CD1c-positive myeloid dendritic cell (primary cell): ENCODE measurements around the gene SLC22A3.
"Not testable (repeated sequence)": the region's sequence is repeated elsewhere in the genome, so short reads cannot be mapped to it uniquely, and the experiment has no call there.

Experiments
- DNase-seq: peaks from one replicate; pipeline ENCODE4 v3.0.0-alpha.2; 2016; ENCODE audit errors: extremely low spot score

The SLC22A3 gene

GRCh38 chr6:160348223-160349019 is at the start of gene SLC22A3:
TSS of gene SLC22A3 (plus strand) at chr6:160348378. CDS start at chr6:160348420, 42 bp downstream.
- no peak for DNase-seq

GRCh38 chr6:160299559-160299958 is 48.6 kb upstream of the SLC22A3 start:
- no peak for DNase-seq

GRCh38 chr6:160300076-160300695 is 48.0 kb upstream of the SLC22A3 start:
- DNase-seq, result no peak

GRCh38 chr6:160301339-160301738 is 46.8 kb upstream of the SLC22A3 start:
- DNase-seq, result no peak

GRCh38 chr6:160302431-160303082 is 45.6 kb upstream of the SLC22A3 start:
- DNase-seq, result not testable (repeated sequence)

- DNase-seq, result no peak
Observed at GRCh38 chr6:160303806-160304205, 44.4 kb upstream of the SLC22A3 start.

GRCh38 chr6:160305926-160306713 is 42.1 kb upstream of the SLC22A3 start:
- no peak for DNase-seq

GRCh38 chr6:160309718-160310117 is 38.5 kb upstream of the SLC22A3 start:
- DNase-seq, result no peak

GRCh38 chr6:160312900-160313299 is 35.3 kb upstream of the SLC22A3 start:
- DNase-seq, result no peak

- no peak for DNase-seq
Observed at GRCh38 chr6:160315310-160315709, 32.9 kb upstream of the SLC22A3 start.

- DNase-seq, result no peak
Observed at GRCh38 chr6:160316261-160316660, 31.9 kb upstream of the SLC22A3 start.

GRCh38 chr6:160319246-160319645 is 28.9 kb upstream of the SLC22A3 start:
- no peak for DNase-seq

GRCh38 chr6:160321729-160322505 is 26.3 kb upstream of the SLC22A3 start:
- no peak for DNase-seq

- DNase-seq, result no peak
Observed at GRCh38 chr6:160327981-160328380, 20.2 kb upstream of the SLC22A3 start.

- DNase-seq, result no peak
Observed at GRCh38 chr6:160328447-160328846, 19.7 kb upstream of the SLC22A3 start.

- no peak for DNase-seq
Observed at GRCh38 chr6:160329188-160329587, 19.0 kb upstream of the SLC22A3 start.

- no peak for DNase-seq
Observed at GRCh38 chr6:160330619-160331018, 17.6 kb upstream of the SLC22A3 start.

- DNase-seq, result no peak
Observed at GRCh38 chr6:160331204-160331603, 17.0 kb upstream of the SLC22A3 start.

GRCh38 chr6:160331753-160332152 is 16.4 kb upstream of the SLC22A3 start:
- no peak for DNase-seq

GRCh38 chr6:160333101-160333500 is 15.1 kb upstream of the SLC22A3 start:
- no peak for DNase-seq

GRCh38 chr6:160333841-160334240 is 14.3 kb upstream of the SLC22A3 start:
- DNase-seq, result no peak
